HG02759 (cell line): ENCODE results near the gene CFHR5.
"Not testable (repeated sequence)": the region's sequence is repeated elsewhere in the genome, so short reads cannot be mapped to it uniquely, and the experiment has no call there.

Experiments
- ATAC-seq: cut with Tn5 transposase; IDR thresholded peaks from one replicate; pipeline ENCODE4 v1.9.1; 2021; ENCODE audit warnings: mild to moderate bottlenecking, moderate library complexity; ENCODE audit not compliant: unreplicated experiment

CFHR5 gene

DNA sequence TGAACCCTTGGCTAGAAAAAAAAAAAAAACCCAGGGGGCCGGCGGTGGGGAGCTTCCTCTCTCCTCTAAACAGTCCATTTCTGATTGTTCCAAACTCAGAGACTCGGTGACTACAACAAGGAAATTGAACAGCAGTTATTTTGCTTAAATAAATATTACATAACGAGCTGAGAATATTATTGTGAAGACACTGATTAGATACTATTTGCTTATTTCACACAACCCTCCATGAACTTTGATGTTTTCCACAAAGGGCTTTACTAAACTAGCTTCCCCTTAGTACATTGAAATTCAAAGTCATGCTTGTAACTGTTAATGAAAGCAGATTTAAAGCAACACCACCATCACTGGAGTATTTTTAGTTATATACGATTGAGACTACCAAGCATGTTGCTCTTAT is at the start of gene CFHR5:
CFHR5 (plus strand) TSS at position 279 of the 400 bp plus-strand sequence; CDS start at position 388, 109 bp downstream.
- ATAC-seq, result no peak

DNA sequence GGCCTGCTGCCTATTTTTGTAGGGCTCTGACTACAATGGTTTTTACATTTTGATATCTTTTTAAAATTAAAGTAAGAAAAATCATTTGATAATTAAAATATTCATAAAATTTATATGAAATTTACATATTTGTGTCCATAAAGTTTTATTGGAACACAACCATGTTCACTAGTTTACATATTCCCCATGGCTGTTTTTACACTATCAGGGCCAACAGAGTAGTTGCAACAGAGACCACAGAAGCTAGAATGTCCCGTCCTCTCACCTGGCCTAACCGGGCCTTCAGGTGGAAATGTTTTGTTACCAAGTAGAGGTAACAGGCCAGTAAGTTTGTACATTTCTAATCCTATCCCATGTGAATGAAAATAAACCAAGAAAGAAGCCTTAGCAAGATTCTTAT is 44.5 kb upstream of the CFHR5 start:
- ATAC-seq, result not testable (repeated sequence)

- no peak for ATAC-seq
Measured at GRCh38 chr1:196933531-196934189, 43.7 kb upstream of the CFHR5 start.

GRCh38 chr1:196941474-196941873 is 35.9 kb upstream of the CFHR5 start:
- not testable (repeated sequence) for ATAC-seq

GRCh38 chr1:196943568-196943967 is 33.8 kb upstream of the CFHR5 start, which contains the start of gene CFHR2:
Gene CFHR2 (plus strand): TSS chr1:196943738. CDS start chr1:196943881, 143 bp downstream.
- ATAC-seq, result not testable (repeated sequence)

GRCh38 chr1:196951711-196952394 is 25.5 kb upstream of the CFHR5 start:
- peak; percentile 95 for ATAC-seq

- ATAC-seq, result no peak
Measured at GRCh38 chr1:196954778-196955177, 22.6 kb upstream of the CFHR5 start.

GRCh38 chr1:196955926-196956325 is 21.4 kb upstream of the CFHR5 start:
- no peak for ATAC-seq

- ATAC-seq, result peak; percentile 92
Measured at GRCh38 chr1:196960854-196961253, 16.5 kb upstream of the CFHR5 start.

DNA sequence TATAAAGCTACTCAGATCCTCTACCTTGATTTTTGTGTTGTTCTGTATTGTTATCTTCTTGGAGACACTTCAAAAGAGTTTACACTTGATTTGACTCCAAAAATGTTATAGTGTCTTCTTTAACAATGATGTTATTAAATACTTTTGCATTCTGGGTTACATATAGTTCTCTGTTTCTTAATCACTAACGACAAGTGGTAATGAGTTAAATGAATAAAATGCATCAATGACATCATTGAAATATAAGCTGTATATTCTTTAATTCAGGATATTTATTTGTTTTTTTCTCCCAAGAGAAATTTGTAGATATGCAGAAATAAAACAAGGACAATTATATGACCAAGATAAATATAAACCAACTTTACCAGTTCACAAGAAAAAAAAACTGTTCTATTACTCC is 7.2 kb upstream of the CFHR5 start:
- ATAC-seq, result no peak

GRCh38 chr1:196976278-196976677 is 1.1 kb upstream of the CFHR5 start:
- ATAC-seq, result no peak

GRCh38 chr1:196980859-196981258 is 3.5 kb downstream of the CFHR5 start:
- no peak for ATAC-seq

- ATAC-seq, result not testable (repeated sequence)
Measured at GRCh38 chr1:196982247-196982646, 4.9 kb downstream of the CFHR5 start.

GRCh38 chr1:196991919-196992651 is 14.7 kb downstream of the CFHR5 start:
- not testable (repeated sequence) for ATAC-seq

GRCh38 chr1:196993916-196994315 is 16.6 kb downstream of the CFHR5 start:
- ATAC-seq, result no peak

GRCh38 chr1:196997423-196997822 is 20.1 kb downstream of the CFHR5 start:
- no peak for ATAC-seq

- no peak for ATAC-seq
Measured at GRCh38 chr1:197001828-197002227, 24.5 kb downstream of the CFHR5 start.

DNA sequence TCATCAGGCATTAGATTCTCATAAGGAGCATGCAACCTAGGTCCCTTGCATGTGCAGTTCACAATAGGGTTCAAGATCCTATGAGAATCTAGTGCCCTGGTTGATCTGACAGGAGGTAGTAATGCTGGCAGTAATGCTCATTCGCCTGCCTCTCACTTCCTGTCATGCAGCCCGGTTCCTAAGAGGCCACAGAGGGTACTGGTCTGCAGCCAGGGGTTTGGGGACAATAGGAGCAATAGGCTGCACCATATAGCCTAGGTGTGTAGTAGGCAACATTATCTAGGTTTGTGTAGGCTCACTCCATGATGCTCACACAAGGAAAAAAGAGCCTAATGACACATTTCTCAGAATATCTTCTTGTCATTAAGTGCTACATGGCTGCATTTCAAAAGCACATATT is 25.8 kb downstream of the CFHR5 start:
- ATAC-seq, result no peak

GRCh38 chr1:197008861-197009260 is 31.5 kb downstream of the CFHR5 start:
- no peak for ATAC-seq

DNA sequence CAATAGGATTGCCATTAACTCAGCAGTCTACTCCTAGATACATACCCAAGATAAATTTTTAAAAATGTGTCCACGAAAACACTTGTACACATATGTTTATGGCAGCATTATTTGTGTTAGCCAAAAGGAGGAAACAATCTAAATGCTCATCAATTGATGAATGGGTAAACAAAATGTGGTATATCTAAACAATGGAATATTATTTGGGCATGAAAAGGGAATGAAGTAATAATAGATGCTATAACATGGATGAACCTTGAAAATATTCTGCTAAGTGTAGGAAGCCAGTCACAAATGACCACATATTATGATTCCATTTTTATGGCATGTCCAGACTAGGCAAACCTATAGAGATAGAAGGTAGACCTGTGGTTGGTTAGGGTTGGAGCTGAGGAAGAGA is 34.3 kb downstream of the CFHR5 start:
- ATAC-seq, result no peak

GRCh38 chr1:197013234-197013633 is 35.9 kb downstream of the CFHR5 start:
- no peak for ATAC-seq

- no peak for ATAC-seq
Measured at GRCh38 chr1:197016751-197017150, 39.4 kb downstream of the CFHR5 start.
